ENCODE measurements around the gene DVL1.
"Not testable (repeated sequence)": the region's sequence is repeated elsewhere in the genome, so short reads cannot be mapped to it uniquely, and the experiment has no call there.

The DVL1 gene

DNA sequence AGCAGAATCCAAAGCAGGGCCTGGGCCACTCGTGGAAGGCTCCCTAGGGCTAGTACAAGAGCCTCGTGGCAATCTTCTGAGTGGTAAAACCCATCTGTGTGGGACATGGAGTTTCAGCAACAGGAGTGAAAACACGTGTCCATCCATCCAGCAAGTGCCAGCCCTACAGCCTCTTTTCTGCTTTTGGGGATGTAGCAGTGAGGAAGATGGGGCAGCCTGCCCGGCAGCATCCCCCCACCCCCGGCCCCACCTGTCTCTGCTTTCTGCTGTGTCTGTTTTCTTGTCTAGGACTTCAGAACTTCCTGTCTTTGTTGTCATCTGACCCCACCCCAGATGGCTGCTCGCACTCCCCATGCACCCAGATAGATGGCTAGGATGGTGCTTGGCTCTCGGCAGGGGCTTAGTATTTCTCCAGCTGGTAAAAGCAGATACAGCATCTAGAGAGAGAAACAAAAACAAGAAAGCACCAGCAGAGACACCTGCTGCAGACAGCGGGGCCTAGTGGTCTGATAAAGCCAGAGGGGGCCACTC lies 23.1 kb downstream of the DVL1 start:
- TF ChIP-seq POLR2A (IDR thresholded peaks at IDR 0.05; ENCODE audit: low read length): no peak
- TF ChIP-seq GATA1 (IDR thresholded peaks at IDR 0.05; ENCODE audit: low read depth, low read length): no peak
- DNase-seq: peak in 1 of 2 experiments; percentile 31

DNA sequence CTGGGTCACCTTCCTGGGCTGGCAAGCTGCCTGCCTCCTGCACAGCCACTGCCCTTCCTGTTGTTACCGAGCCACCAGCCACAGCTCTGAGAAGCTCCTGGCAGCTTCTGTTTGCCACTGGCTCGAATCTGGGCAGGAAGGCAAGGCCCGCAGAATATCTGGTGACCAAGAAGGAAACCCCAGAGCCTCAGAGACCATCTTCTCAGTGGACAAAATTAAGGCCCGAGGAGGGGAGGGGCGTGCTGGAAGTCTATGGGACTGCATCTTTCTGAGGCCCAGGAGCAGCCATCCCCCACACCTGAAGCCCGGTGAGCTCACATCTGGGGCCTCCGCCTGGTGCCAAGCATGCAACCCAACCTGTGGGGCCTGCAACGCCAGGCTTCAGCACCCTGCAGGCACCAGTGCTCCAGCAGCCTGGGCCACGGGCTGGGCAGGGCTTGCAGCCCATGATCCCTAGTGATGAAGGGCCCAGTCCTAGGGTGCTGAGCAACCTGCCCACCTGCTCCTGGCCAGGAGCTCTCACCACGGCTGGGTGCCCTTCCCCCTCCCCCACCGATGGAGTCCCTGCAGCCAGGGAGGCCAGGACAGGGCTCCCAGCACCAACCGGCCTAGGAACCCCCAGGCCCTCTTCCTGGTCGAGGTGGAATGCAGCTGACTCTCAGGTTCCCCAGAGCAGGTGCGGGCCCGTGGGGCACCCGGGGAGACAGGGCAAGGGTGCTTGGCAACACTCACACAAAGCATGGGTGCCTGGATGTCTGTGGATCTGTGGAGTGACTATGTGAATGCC lies 23.7 kb downstream of the DVL1 start:
- no peak for DNase-seq
- TF ChIP-seq GATA1 (IDR thresholded peaks at IDR 0.05; ENCODE audit: low read depth, low read length) (no peak), POLR2A (IDR thresholded peaks at IDR 0.05; ENCODE audit: low read length) (no peak)

GRCh38 chr1:1324524-1325287 lies 24.5 kb downstream of the DVL1 start, which contains the start of the genes CPTP and INTS11:
Gene CPTP (plus strand): TSS chr1:1324802. CDS start chr1:1326911, 2,109 bp downstream.
Gene INTS11 (minus strand): TSS chr1:1324660. CDS start chr1:1324608, 52 bp downstream.
- peak; percentile 68 for TF ChIP-seq POLR2A (IDR thresholded peaks at IDR 0.05; ENCODE audit: low read length)
- no peak for TF ChIP-seq GATA1 (IDR thresholded peaks at IDR 0.05; ENCODE audit: low read depth, low read length)
- DNase-seq: peak; percentile 95 to 98

DNA sequence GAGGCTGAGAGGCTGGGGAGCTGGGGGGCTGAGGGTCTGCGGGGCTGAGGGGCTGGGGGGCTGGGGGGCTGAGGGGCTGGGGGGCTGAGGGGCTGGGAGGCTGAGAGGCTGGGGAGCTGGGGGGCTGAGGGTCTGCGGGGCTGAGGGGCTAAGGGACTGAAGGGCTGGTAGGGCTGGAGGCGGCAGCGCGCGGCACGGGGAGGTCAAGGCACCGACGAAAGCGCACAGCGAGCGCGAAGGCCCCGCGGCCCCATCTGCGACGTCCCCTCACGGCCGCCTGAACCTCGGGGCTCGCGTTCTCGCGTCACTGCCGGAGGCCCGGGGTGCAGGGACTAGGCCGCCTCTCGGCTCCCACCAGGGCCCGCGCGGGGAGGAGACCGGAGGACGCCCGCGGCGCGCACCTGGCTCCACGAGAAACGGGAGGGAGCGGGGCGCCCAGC lies 25.1 kb downstream of the DVL1 start:
- no peak for TF ChIP-seq POLR2A (IDR thresholded peaks at IDR 0.05; ENCODE audit: low read length)
- TF ChIP-seq GATA1 (IDR thresholded peaks at IDR 0.05; ENCODE audit: low read depth, low read length): no peak
- no peak for DNase-seq

GRCh38 chr1:1322952-1323351 lies 26.3 kb downstream of the DVL1 start:
- TF ChIP-seq GATA1 (IDR thresholded peaks at IDR 0.05; ENCODE audit: low read depth, low read length): no peak
- TF ChIP-seq POLR2A (IDR thresholded peaks at IDR 0.05; ENCODE audit: low read length): no peak

DNA sequence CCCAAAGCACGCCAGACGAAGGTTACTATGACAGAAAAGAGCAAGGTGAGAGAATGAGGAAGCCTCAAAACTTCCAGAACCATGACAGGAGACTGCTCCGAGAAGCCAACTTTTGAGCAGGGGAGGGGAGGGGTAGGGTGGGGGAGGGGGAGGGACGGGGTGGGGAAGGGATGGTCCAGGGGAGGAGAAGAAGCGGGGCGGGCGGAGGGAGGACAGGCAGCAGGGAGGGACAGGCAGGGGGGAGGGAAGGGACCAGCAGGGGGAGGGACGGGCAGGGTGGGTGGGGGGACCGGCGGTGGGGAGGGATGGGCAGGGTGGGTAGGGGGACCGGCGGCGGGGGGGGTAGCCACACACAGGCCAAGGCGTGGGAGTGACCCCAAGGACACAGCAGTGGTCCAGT lies 26.8 kb downstream of the DVL1 start:
- TF ChIP-seq POLR2A (IDR thresholded peaks at IDR 0.05; ENCODE audit: low read length) (no peak), GATA1 (IDR thresholded peaks at IDR 0.05; ENCODE audit: low read depth, low read length) (no peak)
- no peak for DNase-seq

More at GRCh38 chr1:1322952-1323351, 26.3 kb downstream of the DVL1 start:
- no peak for DNase-seq

DNA sequence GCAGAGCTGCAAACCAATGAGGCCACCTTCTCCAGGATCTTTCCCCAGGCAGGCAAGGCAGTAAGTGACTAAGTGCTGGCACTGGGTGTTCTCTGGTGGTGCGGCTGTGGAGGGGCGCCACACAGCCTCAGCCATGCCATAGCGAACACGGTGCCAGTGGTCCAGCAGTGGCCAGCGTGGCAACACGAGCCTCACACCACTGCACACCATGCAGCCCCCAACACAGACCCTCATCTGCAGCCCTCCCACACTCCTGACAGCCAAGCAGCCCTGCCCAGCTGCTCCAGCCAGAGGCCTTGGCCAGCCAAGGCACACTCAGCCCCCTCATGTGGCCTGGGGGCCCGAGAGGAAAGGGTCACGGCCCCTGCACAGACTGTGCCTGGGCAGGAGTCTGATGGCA lies 27.7 kb downstream of the DVL1 start:
- TF ChIP-seq POLR2A (IDR thresholded peaks at IDR 0.05; ENCODE audit: low read length) (no peak), GATA1 (IDR thresholded peaks at IDR 0.05; ENCODE audit: low read depth, low read length) (no peak)
- no peak for DNase-seq

DNA sequence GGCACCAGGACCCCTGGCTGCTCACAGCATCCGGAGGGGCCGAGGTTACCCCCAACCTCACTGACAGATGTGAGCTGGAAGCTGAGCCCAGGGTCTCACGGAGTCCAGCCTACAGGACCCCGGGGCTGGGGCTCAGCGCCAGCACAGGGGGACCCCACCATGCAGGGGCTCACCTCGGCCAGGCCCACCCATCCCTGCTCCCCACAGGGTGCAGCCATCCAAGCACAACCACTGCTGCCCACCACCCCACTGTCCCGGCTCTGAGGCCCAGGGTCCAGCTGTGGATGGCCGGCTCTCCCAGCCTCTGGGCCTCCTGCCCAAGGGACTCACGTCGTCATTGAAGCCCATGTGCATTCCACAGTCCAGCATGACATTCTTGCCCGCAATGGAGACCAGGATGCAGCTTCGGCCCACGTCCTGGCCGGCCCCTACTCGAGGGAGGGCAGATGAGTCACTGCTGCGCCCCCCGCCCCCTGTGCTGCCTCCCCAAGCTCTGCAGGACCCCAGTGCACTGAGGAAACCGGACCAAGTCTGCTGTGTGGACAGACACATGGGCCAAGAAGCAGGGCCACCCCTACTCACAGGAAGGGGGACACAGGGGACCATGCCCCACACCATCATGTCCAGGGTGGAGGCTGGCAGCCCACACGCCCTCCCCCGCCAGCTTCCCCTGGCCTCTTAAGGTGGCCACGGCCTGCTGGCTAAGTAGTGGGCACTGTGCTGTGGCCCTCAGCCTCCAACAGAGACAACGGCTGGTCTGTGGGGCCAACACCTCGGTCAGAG lies 28.4 kb downstream of the DVL1 start:
- DNase-seq: no peak
- no peak for TF ChIP-seq POLR2A (IDR thresholded peaks at IDR 0.05; ENCODE audit: low read length)
- no peak for TF ChIP-seq GATA1 (IDR thresholded peaks at IDR 0.05; ENCODE audit: low read depth, low read length)

DNA sequence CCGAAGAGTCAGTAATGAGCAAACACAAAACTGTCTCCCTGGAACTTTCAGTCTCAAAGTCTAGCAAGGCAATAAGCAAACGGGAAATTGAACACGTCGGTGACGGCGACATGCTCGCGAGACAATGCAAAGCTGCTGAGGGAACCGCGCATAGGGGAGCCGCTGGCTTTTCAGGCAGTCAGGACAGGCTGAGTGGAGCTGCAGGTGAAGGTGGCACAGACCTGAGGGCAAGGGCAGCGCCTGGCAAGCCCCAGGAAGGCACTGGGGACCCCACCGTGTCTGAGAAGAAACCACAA lies 29.6 kb downstream of the DVL1 start:
- TF ChIP-seq GATA1 (IDR thresholded peaks at IDR 0.05; ENCODE audit: low read depth, low read length): no peak
- TF ChIP-seq POLR2A (IDR thresholded peaks at IDR 0.05; ENCODE audit: low read length): no peak

GRCh38 chr1:1318777-1319645 lies 30.2 kb downstream of the DVL1 start:
- TF ChIP-seq GATA1 (IDR thresholded peaks at IDR 0.05; ENCODE audit: low read depth, low read length) (no peak), POLR2A (IDR thresholded peaks at IDR 0.05; ENCODE audit: low read length) (no peak)
- no peak for DNase-seq

More for the DNA sequence above, 29.6 kb downstream of the DVL1 start:
- no peak for DNase-seq

- TF ChIP-seq POLR2A (IDR thresholded peaks at IDR 0.05; ENCODE audit: low read length) (no peak), GATA1 (IDR thresholded peaks at IDR 0.05; ENCODE audit: low read depth, low read length) (no peak)
Observed at GRCh38 chr1:1318131-1318652, 31.0 kb downstream of the DVL1 start.

DNA sequence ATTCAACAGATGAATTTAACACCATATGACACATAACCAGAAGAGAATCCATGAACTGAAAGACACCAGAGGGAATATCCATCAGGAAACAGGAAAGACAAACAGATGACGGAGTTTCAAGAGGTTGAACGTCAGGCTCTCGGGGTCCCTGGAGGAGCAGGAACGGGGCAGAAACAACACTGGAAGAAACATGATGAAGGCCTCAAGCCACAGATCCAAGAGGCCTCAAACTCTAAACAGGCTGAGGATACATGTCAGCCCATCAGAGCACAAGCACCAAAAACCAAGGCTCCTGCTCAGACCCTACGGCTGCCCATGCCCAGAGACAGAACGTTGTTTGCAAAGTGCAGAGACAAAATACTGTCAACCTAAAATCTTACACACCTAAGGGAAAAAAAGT lies 31.8 kb downstream of the DVL1 start:
- no peak for DNase-seq
- TF ChIP-seq POLR2A (IDR thresholded peaks at IDR 0.05; ENCODE audit: low read length) (no peak), GATA1 (IDR thresholded peaks at IDR 0.05; ENCODE audit: low read depth, low read length) (no peak)

More at GRCh38 chr1:1318131-1318652, 31.0 kb downstream of the DVL1 start:
- peak; percentile 34 to 73 for DNase-seq

DNA sequence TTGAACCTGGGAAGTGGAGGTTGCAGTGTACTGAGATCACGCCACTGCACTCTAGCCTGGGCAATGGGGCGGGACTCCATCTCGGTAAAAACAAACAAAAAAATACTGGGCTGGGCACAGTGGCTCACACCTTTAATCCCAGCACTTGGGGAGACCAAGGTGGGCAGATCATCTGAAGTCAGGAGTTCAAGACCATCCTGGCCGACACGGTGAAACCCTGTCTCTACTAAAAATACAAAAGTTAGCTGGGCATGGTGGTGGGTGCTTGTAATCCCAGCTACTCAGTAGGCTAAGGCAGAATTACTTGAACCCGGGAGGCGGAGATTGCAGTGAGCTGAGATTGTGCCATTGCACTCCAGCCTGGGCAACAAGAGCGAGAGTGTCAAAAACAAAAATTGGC lies 33.0 kb downstream of the DVL1 start:
- DNase-seq: not testable (repeated sequence)

Data from erythroblast (primary cell).